Inferior parietal cortex (tissue), 1 donor: ENCODE measurements around the gene KLHL8.

Experiments used
- DNase-seq: peaks from one replicate; pipeline ENCODE4 v3.0.0-alpha.2; 2016; ENCODE audit errors: extremely low spot score

Gene KLHL8

DNA sequence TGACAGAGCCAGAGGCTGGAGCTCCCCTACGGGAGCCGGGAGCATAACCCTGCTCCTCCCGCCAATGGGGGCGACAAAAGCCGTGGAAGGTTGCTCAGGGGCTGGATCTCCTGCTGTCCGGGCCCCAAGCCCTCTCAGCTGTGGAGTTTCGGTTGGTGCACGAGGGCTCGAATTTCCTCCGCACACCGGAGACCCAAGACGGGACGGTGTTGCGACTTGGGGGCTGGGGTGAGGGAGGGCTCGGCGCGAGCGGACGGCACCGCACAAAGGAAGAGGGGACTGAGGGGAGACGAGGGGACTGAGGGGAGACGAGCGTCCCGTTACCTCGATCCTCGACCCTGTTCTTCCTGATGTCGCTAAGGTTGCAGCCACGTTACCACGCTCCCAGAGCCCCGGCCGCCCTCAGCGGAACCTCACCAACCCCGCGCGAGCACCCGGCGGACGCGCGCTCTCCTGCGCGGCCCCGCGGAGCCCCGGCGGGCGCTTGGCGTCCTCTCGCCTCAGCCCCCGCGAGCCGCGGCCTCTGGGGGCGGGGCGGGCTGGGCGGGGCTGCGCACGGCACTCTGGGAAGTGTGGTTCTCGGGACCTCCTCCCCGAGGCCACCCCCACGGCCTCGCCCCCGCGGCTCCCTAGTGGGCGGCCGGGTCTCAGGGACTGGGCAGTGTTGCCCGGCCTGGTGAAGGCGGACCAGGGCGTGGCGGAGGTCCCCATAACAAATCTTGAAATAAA lies at the start of gene KLHL8:
Gene KLHL8, minus strand, starts transcription at position 525 of the 729 bp plus-strand sequence. CDS start 25,079 bp downstream, outside the sequence.
- DNase-seq, result peak; percentile 91

DNA sequence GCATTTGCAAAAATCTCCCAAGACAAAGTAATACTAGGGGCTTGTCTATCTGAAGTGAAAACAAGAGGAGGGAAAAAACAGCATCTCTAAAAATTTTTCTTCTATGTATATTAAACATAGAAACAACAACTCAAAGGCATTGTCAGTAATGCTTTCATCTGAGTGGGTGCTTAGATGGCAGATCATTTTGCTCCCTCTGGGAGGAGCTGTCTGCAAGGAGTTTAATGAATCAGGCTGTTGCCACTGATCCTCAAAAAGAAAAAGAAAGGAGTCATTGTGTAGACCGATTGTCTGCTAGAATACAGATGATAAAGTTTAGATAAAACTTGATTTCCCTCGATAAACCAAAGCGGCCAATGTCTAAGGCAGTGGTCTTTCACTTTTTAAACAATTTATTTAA lies 49.7 kb upstream of the KLHL8 start:
- peak; percentile 73 for DNase-seq

DNA sequence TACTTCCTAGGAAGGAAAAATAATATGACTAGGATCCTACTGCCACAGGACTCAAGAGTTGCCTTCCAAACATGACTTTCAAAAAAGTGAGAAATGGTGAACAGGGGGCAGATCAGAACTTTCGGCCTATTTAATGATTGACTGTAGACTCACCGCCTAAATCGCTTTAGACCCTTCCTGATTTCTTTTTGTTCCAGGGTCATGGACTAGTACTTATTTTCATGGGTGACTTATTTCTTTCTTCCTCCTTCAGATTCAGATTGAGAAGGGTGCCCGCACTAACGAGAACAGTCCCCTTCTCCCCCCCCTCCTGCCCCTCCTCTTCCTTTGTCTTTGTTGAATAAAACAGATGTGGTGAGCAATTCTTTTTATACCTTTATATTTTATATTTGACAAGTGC lies 48.0 kb upstream of the KLHL8 start:
- no peak for DNase-seq

DNA sequence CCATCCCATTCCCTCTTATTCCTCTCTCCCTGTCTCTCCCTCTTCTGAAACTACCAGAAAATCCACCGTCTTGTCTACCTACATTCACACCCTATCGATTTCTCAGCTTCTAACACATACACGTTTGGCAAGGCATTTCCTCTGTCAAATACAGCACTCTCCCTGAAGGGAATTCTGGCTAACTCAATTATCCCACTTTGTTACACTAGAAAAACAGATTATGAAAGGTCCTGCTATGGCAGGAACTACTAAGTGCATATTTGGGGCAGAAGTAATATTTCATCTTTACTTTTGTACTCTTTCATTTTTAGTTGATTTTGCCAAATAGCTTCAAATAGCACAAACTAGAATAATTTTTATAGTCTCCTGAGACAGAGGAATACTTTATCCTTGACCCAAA lies 46.6 kb upstream of the KLHL8 start:
- no peak for DNase-seq

DNA sequence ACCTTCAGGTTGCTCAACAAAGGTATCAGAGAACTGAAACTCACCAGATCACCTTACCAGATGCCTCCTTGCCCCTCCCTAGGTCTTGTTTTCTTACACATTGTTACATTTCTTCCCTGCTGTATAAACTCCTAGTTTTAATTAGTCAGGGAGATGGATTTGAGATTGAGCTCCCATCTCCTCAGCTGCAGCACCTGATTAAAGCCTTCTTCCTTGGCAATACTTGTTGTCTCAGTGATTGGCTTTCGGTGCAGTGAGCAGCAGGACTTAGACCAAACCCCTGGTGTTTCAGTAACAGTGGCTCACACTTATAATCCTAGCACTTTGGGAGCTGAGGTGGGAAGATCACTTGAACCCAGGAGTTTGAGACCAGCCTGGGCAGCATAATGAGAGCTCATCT lies 42.5 kb upstream of the KLHL8 start:
- DNase-seq, result no peak

DNA sequence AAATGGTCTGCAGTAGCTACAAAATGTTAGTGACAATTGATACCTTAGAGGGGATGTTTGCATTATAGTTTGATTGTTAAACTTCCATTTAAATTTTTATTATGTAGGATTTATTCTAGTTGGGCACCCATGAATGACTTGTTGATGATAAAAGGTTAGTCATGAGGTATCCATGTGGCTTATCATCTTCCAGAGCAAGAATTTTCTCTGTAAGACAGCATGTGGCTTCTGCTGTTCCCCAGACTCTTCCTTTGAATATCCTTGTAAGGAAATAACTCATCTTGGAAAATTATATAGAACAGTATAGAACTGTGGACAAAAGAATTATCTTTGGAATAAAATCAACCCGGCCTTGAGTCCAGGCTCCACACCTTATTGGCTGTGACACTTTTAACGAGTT lies 40.1 kb upstream of the KLHL8 start:
- no peak for DNase-seq

DNA sequence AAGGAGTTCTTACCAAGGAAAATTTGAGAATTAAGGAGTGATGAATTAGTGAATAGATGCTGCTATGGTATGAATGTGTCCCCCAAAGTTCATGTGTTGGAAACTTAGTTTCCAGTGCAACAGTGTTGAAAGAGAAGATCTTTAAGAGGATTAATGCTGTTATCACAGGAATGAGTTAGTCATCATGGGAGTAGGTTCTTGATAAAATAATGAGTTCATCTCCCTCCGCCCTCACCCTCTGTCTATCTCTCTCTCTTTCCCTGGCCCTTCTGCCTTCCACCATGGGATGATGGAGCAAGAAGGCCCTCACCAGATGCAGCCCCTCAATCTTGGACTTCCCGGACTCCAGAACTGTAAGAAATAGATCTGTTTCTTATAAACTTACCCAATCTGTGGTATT lies 38.3 kb upstream of the KLHL8 start:
- DNase-seq, result no peak

DNA sequence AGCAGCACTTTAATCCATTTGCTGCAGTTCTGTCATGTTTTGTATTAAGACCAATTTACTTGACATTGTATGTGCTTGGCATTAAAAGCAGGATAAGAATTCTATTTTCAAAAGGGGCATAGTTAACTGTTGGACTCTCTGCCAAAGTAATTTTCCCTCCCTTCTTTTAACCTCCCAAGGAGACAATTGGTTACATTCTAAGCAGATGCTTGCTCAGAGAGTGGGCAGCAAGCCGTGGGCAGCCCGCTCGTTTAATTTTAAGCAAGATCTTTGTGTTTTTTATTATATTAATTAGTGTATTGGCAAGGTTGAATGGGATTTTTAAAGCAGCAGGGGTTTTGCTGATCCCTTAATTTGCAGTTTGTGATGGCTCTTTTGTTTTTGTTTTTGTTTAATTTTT lies 37.1 kb upstream of the KLHL8 start:
- DNase-seq, result no peak

DNA sequence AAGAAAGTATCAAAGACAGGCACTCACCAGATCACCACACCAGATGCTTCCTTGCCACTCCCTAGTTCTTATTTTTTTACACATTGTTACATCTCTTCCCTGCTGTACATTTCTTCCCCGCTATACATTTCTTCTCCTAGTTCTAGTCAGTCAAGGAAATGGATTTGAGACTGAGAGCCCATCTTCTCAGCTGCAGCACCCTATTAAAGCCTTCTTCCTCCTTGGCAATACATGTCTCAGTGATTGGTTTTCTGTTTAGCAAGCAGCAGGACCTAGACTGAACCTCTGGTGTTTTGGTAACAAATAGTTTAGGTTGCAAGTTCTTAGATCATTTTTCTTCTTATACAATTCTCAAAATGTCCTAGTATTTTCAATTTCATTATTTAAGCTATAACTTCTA lies 35.3 kb upstream of the KLHL8 start:
- no peak for DNase-seq

DNA sequence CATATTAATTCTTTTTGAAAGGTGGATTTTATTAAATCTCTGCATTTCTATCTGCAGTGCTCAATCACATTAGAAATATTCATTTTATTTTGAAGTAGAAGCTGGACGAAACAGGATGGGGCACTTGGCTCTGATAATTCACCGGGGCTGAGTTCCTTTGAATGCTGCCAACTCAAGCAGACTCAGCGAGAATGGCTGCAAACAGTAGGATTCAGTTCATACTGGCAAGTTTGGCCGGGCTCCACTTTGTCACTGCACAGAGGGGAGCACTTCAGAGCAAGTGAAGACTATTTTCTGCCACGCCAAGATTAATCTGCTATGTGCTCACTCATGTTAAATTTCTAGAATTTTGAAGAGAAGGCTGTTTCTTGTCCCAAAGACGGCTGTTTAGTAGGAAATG lies 30.7 kb upstream of the KLHL8 start:
- DNase-seq, result peak; percentile 74

DNA sequence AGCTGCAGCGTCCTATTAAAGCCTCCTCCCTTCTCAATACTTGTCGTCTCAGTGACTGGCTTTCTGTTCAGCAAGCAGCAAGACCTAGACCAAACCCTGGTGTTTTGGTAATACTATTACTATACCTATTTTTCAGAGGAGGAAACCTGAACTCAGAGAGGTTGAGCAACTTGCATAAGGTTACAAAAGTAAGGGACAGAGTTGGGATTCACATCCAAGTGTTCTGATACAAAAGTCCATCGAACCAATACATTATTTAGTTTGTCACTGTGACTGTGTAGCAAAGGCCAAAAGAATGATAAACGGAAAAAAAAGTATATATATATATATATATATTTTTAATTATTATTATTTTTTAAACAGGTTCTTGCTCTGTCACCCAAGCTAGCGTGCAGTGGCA lies 29.9 kb upstream of the KLHL8 start:
- DNase-seq, result no peak

DNA sequence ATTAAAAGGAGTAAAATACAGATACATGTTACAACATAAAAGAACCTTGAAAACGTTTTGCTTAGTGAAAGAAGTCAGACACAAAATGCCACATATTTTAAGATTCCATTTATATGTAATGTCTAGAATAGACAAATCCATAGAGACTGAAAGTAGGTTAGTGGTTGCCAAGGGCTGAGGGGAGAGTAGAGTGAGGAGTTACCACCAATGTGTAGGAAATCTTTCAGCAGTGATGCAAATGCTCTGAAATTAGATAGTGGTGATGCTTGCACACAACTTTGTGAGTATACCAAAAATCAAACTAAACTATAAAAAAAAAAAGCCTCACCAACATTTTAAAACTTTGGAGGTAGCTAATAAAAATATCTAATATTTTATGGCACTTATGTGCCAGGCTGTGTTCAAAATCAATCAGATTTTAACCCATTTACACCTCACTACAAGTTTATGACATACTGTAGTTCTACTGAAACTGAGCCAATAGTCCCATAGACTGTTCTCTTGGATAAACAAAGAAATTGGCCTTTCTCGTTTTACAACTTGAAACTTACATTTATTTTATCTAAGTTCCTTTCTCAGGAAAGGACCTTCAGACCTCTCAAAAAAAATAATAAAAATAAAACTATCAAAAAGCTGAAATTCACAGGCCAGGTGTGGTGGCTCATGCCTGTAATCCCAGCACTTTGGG lies 29.1 kb upstream of the KLHL8 start:
- DNase-seq, result no peak

DNA sequence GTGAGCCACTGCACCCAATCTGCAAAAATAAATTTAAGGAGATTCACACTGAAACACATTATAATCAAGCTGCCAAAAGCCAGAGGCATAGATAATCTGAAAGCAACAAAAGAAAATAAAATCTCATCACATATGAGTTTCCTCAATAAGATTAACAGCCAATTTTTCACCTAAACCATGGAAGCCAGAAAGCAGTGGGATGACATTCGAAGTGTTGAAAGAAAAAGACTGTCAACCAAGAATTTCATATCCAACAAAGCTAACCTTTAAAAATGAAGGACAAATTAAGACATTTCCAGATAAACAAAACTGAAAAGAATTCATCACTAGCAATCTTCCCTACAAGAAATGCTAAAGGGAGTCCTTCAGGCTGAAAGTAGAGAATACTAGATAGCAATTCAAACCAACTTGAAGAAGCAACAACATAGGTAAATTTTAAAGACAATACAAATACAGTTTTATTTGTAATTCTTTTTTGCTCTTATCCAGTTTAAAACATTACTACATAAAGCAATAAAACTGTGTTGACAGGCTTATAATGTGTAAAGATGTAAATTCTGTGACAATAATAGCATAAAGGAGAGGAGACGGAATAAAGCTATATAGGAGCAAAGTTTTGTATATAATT lies 23.1 kb upstream of the KLHL8 start:
- DNase-seq, result no peak

DNA sequence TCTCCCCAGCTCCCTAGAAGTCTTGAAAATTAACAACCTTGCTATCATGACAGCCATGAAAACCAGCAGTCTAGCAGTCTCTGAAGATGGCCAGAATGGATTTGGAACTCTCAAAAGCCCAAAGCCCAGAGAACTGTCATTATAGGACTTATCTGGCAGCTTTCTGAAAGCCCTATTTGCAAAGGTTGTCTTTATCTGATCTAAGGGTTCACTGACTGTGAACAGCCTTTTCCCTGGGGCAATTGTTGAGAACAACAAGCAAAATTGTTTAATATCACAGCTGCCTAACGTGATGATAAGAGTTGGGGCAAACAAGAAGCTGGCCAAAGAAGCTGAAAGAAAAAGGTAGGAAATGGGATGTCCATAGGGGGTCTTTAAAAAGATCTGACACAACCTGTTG lies 20.9 kb upstream of the KLHL8 start:
- no peak for DNase-seq

DNA sequence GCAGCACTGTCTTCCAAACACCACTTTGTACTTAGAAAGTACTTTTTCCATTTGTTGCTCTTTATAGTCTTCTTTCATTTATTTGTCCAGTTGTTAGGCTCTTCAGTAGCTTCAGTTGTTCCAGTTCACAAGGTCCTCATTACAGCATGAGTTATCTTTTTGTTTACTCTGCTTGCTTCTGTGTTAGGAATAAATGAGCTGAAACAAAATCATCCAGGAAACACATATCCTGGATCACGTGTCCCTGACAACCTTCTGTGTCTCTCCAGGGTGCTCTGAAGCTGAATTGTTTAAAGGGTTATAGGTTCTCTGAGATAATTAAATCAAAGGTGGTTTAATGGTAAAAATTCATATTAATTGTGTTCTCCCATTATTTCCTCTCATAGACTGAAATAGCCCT lies 19.9 kb upstream of the KLHL8 start:
- no peak for DNase-seq

DNA sequence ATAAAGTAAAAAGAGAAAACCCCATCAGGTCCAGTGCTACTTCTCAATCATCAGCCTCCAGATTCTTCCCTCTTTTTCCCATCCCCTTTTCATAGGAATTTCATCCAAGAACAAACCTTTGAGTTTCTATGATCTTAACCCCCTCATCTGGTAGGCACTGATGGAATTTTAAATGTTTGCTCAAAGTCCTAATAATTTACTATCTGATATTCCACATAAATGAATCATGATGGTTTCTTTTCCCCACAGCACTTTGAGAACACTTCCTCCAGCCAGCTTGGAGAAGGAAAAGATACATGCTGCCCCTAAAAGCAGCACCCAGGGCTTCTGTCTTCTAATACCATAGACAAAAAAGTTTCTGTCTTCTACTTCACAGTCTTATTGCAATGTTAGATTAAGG lies 19.4 kb upstream of the KLHL8 start:
- no peak for DNase-seq

DNA sequence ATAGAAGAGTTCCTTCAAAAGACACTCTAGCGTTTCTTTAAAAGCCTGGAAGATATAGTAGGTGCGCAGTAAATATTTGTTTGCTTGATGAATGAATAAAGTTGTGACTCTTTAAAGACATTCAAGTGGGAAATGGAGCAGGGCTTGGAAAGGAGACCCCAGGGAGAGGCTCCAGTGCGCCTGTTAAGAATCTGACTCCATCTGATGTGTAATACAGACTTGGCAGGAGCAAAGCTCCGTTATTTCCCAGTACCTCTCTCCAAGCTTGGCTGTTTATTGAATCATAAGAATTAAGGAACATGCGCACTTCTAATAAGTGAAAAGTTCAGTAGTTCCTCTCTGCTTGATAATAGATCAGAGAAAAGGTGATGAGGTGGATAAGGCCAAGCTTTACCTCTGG lies 18.8 kb upstream of the KLHL8 start:
- no peak for DNase-seq

DNA sequence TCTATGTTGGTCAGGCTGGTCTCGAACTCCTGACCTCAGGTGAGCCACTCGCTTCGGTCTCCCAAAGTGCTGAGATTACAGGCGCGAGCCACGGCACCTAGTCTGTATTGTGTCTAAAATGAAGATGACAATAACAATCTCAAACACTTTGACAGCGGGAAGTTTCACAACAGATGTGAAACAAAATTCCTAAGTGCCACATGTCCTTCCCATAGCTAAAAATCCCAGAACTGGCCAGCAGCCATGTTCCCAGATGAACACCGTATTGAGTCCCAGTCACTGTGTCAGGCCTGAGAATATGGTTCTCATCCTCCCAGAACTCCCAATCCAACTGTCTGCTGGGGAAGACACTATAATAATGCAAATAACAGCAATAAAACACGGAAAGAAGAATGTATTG lies 16.4 kb upstream of the KLHL8 start:
- DNase-seq, result no peak

DNA sequence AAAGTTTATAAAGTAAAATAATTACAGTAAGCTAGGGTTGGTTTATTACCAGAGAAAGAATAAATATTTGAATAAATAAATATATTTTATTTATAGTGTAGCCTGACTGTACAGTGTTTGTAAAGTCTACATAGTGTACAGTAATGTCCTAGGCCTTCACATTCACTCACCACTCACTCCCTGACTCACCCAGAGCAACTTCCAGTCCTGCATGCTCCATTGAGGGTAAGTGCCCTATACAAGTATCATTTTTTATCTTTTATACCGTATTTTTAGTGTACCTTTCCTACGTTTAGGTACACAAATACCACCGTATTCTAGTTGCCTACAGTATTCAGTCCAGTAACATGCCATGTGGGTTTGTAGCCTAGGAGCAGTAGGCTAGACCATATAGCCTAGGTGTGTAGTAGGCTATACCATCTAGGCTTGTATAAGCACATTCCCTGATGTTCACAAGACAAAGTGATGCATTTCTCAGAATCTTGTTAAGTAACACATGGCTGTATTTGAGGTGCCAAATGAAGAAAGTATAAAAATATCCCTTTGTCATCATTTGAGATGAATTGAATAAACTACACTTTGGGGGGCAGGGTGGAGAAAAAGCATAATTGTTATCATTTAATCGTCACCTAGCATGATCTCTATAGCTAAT lies 14.7 kb upstream of the KLHL8 start:
- peak; percentile 32 for DNase-seq

DNA sequence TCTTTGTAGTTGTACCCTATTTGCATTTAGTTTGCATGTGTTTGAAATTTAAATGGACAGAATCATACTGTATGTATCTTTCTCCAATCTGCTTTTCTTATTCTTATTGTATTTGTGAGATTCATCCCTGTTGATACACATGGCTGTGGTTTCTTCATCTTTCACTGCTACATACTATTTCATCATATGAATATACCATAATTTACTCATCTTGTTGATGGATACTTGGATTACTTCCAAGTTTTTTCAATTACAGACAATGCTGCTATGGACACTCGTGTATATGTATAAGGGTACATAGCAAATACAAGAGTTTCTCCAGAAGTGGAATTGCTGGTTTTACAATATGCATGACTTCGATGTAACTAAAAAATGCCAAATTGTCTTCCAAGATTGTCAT lies 11.8 kb upstream of the KLHL8 start:
- DNase-seq, result no peak

DNA sequence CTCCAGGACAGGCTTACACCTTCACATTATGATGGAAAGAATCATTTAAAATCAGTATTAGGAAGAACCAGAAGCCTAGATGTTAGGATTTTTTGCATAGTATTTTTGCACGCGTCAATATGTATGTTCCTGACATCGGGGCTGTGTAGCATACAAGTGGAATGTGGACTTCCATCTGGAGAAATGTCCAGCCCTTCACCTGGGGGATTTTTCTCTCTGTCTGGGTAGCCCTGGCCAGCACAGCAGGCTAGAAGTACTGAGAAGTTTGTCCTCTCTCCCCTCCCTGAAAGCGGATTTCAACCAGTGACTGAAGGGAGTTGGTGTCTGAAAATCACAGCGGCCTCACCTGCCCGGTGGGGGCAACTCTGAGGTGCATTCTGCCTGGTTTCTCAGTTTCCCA lies 10.4 kb upstream of the KLHL8 start:
- no peak for DNase-seq

DNA sequence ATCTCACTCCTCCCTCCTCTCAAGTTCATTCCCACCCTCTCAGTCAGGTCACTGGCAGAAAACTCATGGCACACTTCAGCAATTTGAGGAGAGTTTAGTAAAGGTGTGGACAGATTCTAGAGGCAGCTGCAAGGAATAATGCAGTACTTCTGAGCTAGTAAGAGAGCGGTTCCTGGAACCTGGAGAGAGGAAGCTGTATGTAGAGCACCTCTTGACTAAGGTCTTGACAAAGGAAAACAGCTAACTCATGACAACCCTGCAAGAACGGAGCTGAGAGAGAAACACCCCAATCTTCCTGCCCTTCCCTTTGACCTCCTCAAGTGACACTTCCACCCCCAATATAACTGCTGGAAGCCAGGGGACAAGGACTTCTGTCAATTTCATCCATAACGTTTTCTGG lies 9.6 kb upstream of the KLHL8 start:
- DNase-seq, result no peak
